Breast epithelium (tissue), 4 donors: ENCODE results near the gene PTPRN2. TPM values are rescaled to one million over a fixed set of nuclear protein-coding genes. Genes with fewer than 3 reads are reported as not detected.

Source experiments
- DNase-seq, 2 donors: peaks; one replicate each; pipeline ENCODE4 v3.0.0-alpha.2; 2019; ENCODE audit warnings: low spot score in 2 of 2
- H3K27ac ChIP-seq, 2 donors: fragments of 200-600 bp; sonication (generic) in 1 of 2; one replicate each; pipeline ENCODE4 v1.5.1; 2016 to 2019; ENCODE audit warnings: mild to moderate bottlenecking in 1 of 2
- H3K27me3 ChIP-seq, 2 donors: fragments of 200-600 bp; sonication (generic) in 1 of 2; one replicate each; pipeline versions ENCODE4 v1.5.1 to v1.6.0; 2017 to 2019; ENCODE audit warnings: control low read depth in 1 of 2, mild to moderate bottlenecking in 1 of 2
- H3K36me3 ChIP-seq: fragments of 200-600 bp; one replicate; pipeline ENCODE4 v1.5.1; 2019
- H3K4me1 ChIP-seq, 2 donors: fragments of 200-600 bp; sonication (generic); one replicate each; pipeline ENCODE4 v1.5.1; 2016 to 2019; ENCODE audit warnings: control low read depth in 1 of 2
- H3K4me3 ChIP-seq, 3 donors: fragments of 200-600 bp; sonication (generic); 1 replicate in 2 of 3; 2 replicates in 1 of 3; pipeline ENCODE4 v1.5.1; 2016 to 2019; ENCODE audit warnings: mild to moderate bottlenecking in 3 of 3, moderate library complexity in 2 of 3
- H3K9me3 ChIP-seq, 2 donors: fragments of 200-600 bp; sonication (generic) in 1 of 2; one replicate each; pipeline ENCODE4 v1.5.1; 2016 to 2019; ENCODE audit warnings: control low read depth in 1 of 2
- CTCF ChIP-seq, 3 donors: fragments of 450-650 bp; IDR thresholded peaks; one replicate each; pipeline ENCODE4 v1.5.1; 2016 to 2017; ENCODE audit warnings: antibody characterized with exemption in 3 of 3, mild to moderate bottlenecking in 3 of 3, moderate library complexity in 3 of 3
- POLR2A ChIP-seq: fragments of 450-650 bp; IDR thresholded peaks from one replicate; pipeline ENCODE4 v1.6.1; 2016; ENCODE audit warnings: antibody characterized with exemption, mild to moderate bottlenecking, moderate library complexity
- POLR2AphosphoS5 ChIP-seq, 3 donors: sonication (generic); formaldehyde crosslinking; IDR thresholded peaks; one replicate each; pipeline ENCODE4 v1.6.1; 2017; ENCODE audit warnings: antibody characterized with exemption in 3 of 3
- intact Hi-C: fragments of 100-400 bp; cut with DNase I; formaldehyde crosslinking; loops from one replicate; pipeline ENCODE4 v1.15.1; 2023; ENCODE audit warnings: low total_unique reads
- total RNA-seq, 3 donors: library from RNA; depleted of rRNA; stranded (reverse); fragments of >200 nt; gene quantifications; one replicate each; pipeline ENCODE4 v1.1.0, GENCODE V29; 2016

The PTPRN2 gene
- total RNA-seq, 3 donors from 2014 or later: 1.6 to 2.2 (median 2.2) TPM

- Histone ChIP-seq H3K36me3 (no peaks in the 10 kb centered on the region), H3K4me1 (peaks cover 0 to 4% of the 10 kb centered on the region in 2 donors), H3K9me3 (no peaks in the 10 kb centered on the region), H3K27ac (no peak overlapping the region), H3K4me3 (peak overlapping the region; percentile 20 to 66 (median 46)), H3K27me3 (peaks cover 0 to 76% of the 10 kb centered on the region in 2 donors)
- intact Hi-C loops: no loop called here
- no peak for TF ChIP-seq POLR2A
- no peak for TF ChIP-seq CTCF (IDR thresholded peaks at IDR 0.05)
- no peak for TF ChIP-seq POLR2AphosphoS5 (IDR thresholded peaks at IDR 0.05)
- no peak for DNase-seq
Observed at GRCh38 chr7:157690833-157691585, 896.6 kb downstream of the PTPRN2 start.

GRCh38 chr7:157690058-157690832, 897.4 kb downstream of the PTPRN2 start:
- intact Hi-C loops: no loop called here
- Histone ChIP-seq H3K9me3 (no peaks in the 10 kb centered on the region), H3K27me3 (peaks cover 0 to 84% of the 10 kb centered on the region in 2 donors), H3K4me1 (peaks cover 0 to 4% of the 10 kb centered on the region in 2 donors), H3K4me3 (peak overlapping the region; percentile 20 to 66 (median 46)), H3K27ac (no peak overlapping the region), H3K36me3 (no peaks in the 10 kb centered on the region)
- DNase-seq: no peak
- no peak for TF ChIP-seq POLR2AphosphoS5 (IDR thresholded peaks at IDR 0.05)
- no peak for TF ChIP-seq CTCF (IDR thresholded peaks at IDR 0.05)
- TF ChIP-seq POLR2A: no peak

GRCh38 chr7:157689269-157690057, 898.2 kb downstream of the PTPRN2 start:
- H3K27ac ChIP-seq: no peak overlapping the region
- H3K9me3 ChIP-seq: no peaks in the 10 kb centered on the region
- H3K36me3 ChIP-seq: no peaks in the 10 kb centered on the region
- H3K27me3 ChIP-seq: peaks cover 5 to 92% of the 10 kb centered on the region in 2 donors
- H3K4me1 ChIP-seq: peaks cover 0 to 4% of the 10 kb centered on the region in 2 donors
- TF ChIP-seq POLR2AphosphoS5 (IDR thresholded peaks at IDR 0.05): no peak
- TF ChIP-seq POLR2A: no peak
- no peak for TF ChIP-seq CTCF (IDR thresholded peaks at IDR 0.05)
- no peak for DNase-seq
- H3K4me3 ChIP-seq: peak overlapping the region in 2 of 3 donors; percentile 46 to 66
- intact Hi-C loops: no loop called here

- Histone ChIP-seq H3K36me3 (no peaks in the 10 kb centered on the region), H3K27me3 (peaks cover 7 to 93% of the 10 kb centered on the region in 2 donors), H3K27ac (no peak overlapping the region), H3K4me3 (peak overlapping the region in 2 of 3 donors; percentile 46 to 66), H3K4me1 (peaks cover 0 to 4% of the 10 kb centered on the region in 2 donors), H3K9me3 (no peaks in the 10 kb centered on the region)
- TF ChIP-seq POLR2AphosphoS5 (IDR thresholded peaks at IDR 0.05) (no peak), POLR2A (no peak), CTCF (IDR thresholded peaks at IDR 0.05) (no peak)
- DNase-seq: no peak
- intact Hi-C loops: no loop called here
Observed at GRCh38 chr7:157688533-157689268, 898.9 kb downstream of the PTPRN2 start.
